Astrocyte (in vitro differentiated cells and primary cell): ENCODE data around the gene ACAP3. TPM values are rescaled to one million over a fixed set of nuclear protein-coding genes. Genes with fewer than 3 reads are reported as not detected.

Experiments used
- DNase-seq: peaks from one replicate; pipeline ENCODE4 v3.0.0-alpha.2; 2010; ENCODE audit warnings: low read depth
- FAIRE-seq: peaks from 2 replicates; lab custom pipeline; 2011; peaks lifted over from hg19 to GRCh38; lab: Jason Lieb, UNC
- H2AFZ ChIP-seq: 2 replicates; pipeline ENCODE4 v1.6.0; 2012; ENCODE audit warnings: low read depth, low read length, inconsistent platforms
- H3K27ac ChIP-seq: 2 replicates; pipeline ENCODE4 v1.5.1; 2011; ENCODE audit warnings: low read depth, low read length, inconsistent platforms
- H3K27me3 ChIP-seq: 2 replicates; pipeline ENCODE4 v1.6.0; 2011; ENCODE audit warnings: low read length, inconsistent platforms; ENCODE audit not compliant: insufficient read depth
- H3K36me3 ChIP-seq: 2 replicates; pipeline ENCODE4 v1.5.1; 2011; ENCODE audit warnings: low read length, inconsistent platforms; ENCODE audit not compliant: insufficient read depth
- H3K4me1 ChIP-seq: 2 replicates; pipeline ENCODE4 v1.5.1; 2011; ENCODE audit warnings: low read length, inconsistent platforms; ENCODE audit not compliant: insufficient read depth
- H3K4me2 ChIP-seq: 2 replicates; pipeline ENCODE4 v1.6.0; 2012; ENCODE audit warnings: low read length, inconsistent platforms
- H3K4me3 ChIP-seq: 2 replicates; pipeline ENCODE4 v1.5.1; 2011; ENCODE audit warnings: low read depth, mild to moderate bottlenecking, low read length, inconsistent platforms; ENCODE audit not compliant: insufficient read depth
- H3K79me2 ChIP-seq: 2 replicates; pipeline ENCODE4 v1.6.0; 2012; ENCODE audit warnings: mild to moderate bottlenecking, low read length, inconsistent platforms; ENCODE audit not compliant: insufficient read depth
- H3K9ac ChIP-seq: 2 replicates; pipeline ENCODE4 v1.6.0; 2012; ENCODE audit warnings: mild to moderate bottlenecking, low read length, inconsistent platforms
- H3K9me3 ChIP-seq: 2 replicates; pipeline ENCODE4 v1.5.1; 2012; ENCODE audit warnings: low read depth, mild to moderate bottlenecking, low read length, inconsistent platforms; ENCODE audit not compliant: insufficient read depth
- H4K20me1 ChIP-seq: 2 replicates; pipeline ENCODE4 v1.6.0; 2012; ENCODE audit warnings: low read length, inconsistent platforms; ENCODE audit not compliant: insufficient read depth
- H3K27ac Mint-ChIP-seq: one replicate; pipeline ENCODE4 v1.8.0; 2021; ENCODE audit warnings: mild to moderate bottlenecking, mixed read lengths; ENCODE audit not compliant: unreplicated experiment
- H3K27me3 Mint-ChIP-seq: one replicate; pipeline ENCODE4 v1.8.0; 2021; ENCODE audit warnings: low read depth, mixed read lengths; ENCODE audit not compliant: unreplicated experiment
- H3K36me3 Mint-ChIP-seq: one replicate; pipeline ENCODE4 v1.8.0; 2021; ENCODE audit warnings: low read depth, mixed read lengths; ENCODE audit not compliant: unreplicated experiment
- H3K4me1 Mint-ChIP-seq: one replicate; pipeline ENCODE4 v1.8.0; 2021; ENCODE audit warnings: low read depth, mixed read lengths; ENCODE audit not compliant: unreplicated experiment
- H3K4me3 Mint-ChIP-seq: one replicate; pipeline ENCODE4 v1.8.0; 2021; ENCODE audit warnings: mild to moderate bottlenecking, moderate library complexity, mixed read lengths; ENCODE audit not compliant: unreplicated experiment
- H3K9me3 Mint-ChIP-seq: one replicate; pipeline ENCODE4 v1.8.0; 2021; ENCODE audit warnings: mild to moderate bottlenecking, mixed read lengths; ENCODE audit not compliant: unreplicated experiment
- CTCF ChIP-seq: IDR thresholded peaks from 2 replicates; pipeline ENCODE4 v1.5.1; 2011; ENCODE audit warnings: low read depth, mild to moderate bottlenecking, inconsistent platforms, low read length, moderate library complexity; ENCODE audit not compliant: insufficient read depth
- EZH2 ChIP-seq: IDR thresholded peaks from 2 replicates; pipeline ENCODE4 v1.6.1; 2012; ENCODE audit warnings: mild to moderate bottlenecking, low read length, inconsistent platforms; ENCODE audit not compliant: insufficient read depth
- total RNA-seq: library from RNA; stranded (reverse); gene quantifications from 2 replicates; pipeline ENCODE4 v1.2.1, GENCODE V29; 2021

ACAP3 gene
- total RNA-seq, 1 donor from 2014 or later, result 64.0 TPM

GRCh38 chr1:1354271-1355247 is 46.8 kb upstream of the ACAP3 start:
- Histone ChIP-seq H3K27me3 (no peaks in the 10 kb centered on the region), H4K20me1 (peaks cover 48% of the 10 kb centered on the region), H3K4me3 (no peak overlapping the region), H2AFZ (no peak overlapping the region), H3K9ac (no peak overlapping the region), H3K79me2 (peaks cover 51% of the 10 kb centered on the region), H3K4me2 (peak overlapping the region; percentile 22), H3K9me3 (no peaks in the 10 kb centered on the region), H3K27ac (no peak overlapping the region), H3K36me3 (peaks cover 11% of the 10 kb centered on the region), H3K4me1 (peaks cover 27% of the 10 kb centered on the region)
- Mint-ChIP-seq H3K9me3 (no peaks in the 10 kb centered on the region), H3K27ac (no peak overlapping the region), H3K4me1 (peaks cover 17% of the 10 kb centered on the region), H3K27me3 (peaks cover 2% of the 10 kb centered on the region), H3K4me3 (peak overlapping the region; percentile 79), H3K36me3 (peaks cover 6% of the 10 kb centered on the region)
- TF ChIP-seq EZH2, result no peak
- no peak for TF ChIP-seq CTCF
- no peak for FAIRE-seq
- DNase-seq, result no peak

- FAIRE-seq (no peak), DNase-seq (no peak)
- H3K4me3 ChIP-seq, result no peak overlapping the region
- peaks cover 48% of the 10 kb centered on the region for H4K20me1 ChIP-seq
- Mint-ChIP-seq H3K27me3 (peaks cover 2% of the 10 kb centered on the region), H3K4me3 (no peak overlapping the region), H3K9me3 (no peaks in the 10 kb centered on the region), H3K27ac (no peak overlapping the region), H3K36me3 (peaks cover 6% of the 10 kb centered on the region), H3K4me1 (peaks cover 10% of the 10 kb centered on the region)
- peaks cover 11% of the 10 kb centered on the region for H3K36me3 ChIP-seq
- H3K4me2 ChIP-seq, result peak overlapping the region; percentile 22
- no peak overlapping the region for H2AFZ ChIP-seq
- H3K27me3 ChIP-seq, result no peaks in the 10 kb centered on the region
- no peak overlapping the region for H3K9ac ChIP-seq
- no peak overlapping the region for H3K27ac ChIP-seq
- H3K4me1 ChIP-seq, result peaks cover 17% of the 10 kb centered on the region
- no peaks in the 10 kb centered on the region for H3K9me3 ChIP-seq
- peaks cover 54% of the 10 kb centered on the region for H3K79me2 ChIP-seq
- TF ChIP-seq EZH2, result no peak
- no peak for TF ChIP-seq CTCF
Measured at GRCh38 chr1:1353389-1354151, 45.8 kb upstream of the ACAP3 start.
